RWPE1 (cell line): Measurements from ENCODE around the gene TPPP3.

Source experiments
- CTCF ChIA-PET: fragments of 350-600 bp; sonication (Branson Sonifier 250); formaldehyde crosslinking; extraction: SDS; loops from one replicate; lab custom pipeline; 2021; lab: Yijun Ruan, JAX
- POLR2A ChIA-PET: fragments of 400-600 bp; formaldehyde crosslinking; extraction: SDS; loops from one replicate; lab custom pipeline; 2020; ENCODE audit warnings: antibody characterized with exemption; ENCODE audit not compliant: low non-redundant PET; lab: Yijun Ruan, JAX
- DNase-seq: peaks from one replicate; pipeline ENCODE4 v3.0.0; 2012; ENCODE audit warnings: low spot score
- H3K27ac ChIP-seq: fragments of 450-650 bp; 2 replicates; pipeline ENCODE4 v1.5.1; 2017
- TF ChIP-seq, protein P1 (sequence below): fragments of 450-650 bp; conservative IDR thresholded peaks from 2 replicates; pipeline ENCODE4 v1.5.1; 2017; ENCODE audit warnings: low read depth, mild to moderate bottlenecking

Gene TPPP3

DNA sequence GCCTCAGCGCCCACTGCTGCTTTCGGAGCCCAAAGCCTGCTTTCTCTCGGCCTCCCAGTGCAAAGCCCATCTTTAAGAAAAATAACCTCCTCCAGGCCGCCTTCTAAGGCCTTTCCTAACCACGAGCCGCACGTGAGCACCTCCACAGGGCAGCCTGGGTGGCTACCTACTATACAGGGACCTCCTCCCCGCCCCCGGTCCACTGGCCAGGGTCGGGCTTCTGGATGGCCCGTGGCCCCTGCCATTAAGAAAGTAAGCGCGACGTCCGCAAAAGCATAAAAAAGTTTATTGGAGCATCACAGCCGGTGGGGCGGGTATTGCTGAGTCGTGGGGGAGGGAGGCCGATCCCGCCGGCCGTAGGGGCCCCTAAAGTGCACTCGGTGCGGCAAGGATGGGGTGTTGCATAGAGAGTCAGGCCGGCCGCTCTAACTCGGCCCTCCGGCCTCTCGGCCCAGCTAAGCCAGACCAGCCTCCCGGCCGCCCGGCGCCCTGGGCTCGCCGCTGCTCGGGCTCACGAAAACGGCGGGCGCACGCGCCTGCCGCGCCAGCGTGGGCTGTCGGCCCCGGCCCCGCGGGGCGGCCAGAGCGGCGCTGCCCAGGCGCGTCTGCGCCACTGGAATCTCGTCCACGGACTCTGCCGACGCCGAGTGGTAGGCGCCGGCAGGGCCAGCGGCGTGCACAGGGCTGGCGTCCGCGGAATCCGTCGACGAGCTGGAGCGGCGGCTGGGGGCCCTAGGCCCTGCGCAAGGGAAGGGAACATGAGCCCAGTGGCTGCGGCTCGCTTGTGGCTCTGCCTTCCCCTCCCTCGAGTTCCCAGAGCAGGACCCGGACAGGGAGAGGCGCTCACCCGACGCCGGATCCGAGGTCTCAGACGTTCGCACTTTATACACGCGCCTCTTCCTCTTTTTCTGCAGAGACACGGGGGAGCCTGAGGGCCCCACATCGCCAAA is 1.1 kb upstream of the TPPP3 start:
- ChIA-PET POLR2A (no interaction called here), CTCF (interaction anchor here (0.5 to 1.0 kb wide), 3 partner anchors 11 to 71 kb away, joined by 3 to 4 read pairs (median 3); no protein-coding TSS in a partner anchor)
- no peak overlapping the region for H3K27ac ChIP-seq
- TF ChIP-seq, protein P1, sequence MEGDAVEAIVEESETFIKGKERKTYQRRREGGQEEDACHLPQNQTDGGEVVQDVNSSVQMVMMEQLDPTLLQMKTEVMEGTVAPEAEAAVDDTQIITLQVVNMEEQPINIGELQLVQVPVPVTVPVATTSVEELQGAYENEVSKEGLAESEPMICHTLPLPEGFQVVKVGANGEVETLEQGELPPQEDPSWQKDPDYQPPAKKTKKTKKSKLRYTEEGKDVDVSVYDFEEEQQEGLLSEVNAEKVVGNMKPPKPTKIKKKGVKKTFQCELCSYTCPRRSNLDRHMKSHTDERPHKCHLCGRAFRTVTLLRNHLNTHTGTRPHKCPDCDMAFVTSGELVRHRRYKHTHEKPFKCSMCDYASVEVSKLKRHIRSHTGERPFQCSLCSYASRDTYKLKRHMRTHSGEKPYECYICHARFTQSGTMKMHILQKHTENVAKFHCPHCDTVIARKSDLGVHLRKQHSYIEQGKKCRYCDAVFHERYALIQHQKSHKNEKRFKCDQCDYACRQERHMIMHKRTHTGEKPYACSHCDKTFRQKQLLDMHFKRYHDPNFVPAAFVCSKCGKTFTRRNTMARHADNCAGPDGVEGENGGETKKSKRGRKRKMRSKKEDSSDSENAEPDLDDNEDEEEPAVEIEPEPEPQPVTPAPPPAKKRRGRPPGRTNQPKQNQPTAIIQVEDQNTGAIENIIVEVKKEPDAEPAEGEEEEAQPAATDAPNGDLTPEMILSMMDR = no peak
- no peak for DNase-seq

DNA sequence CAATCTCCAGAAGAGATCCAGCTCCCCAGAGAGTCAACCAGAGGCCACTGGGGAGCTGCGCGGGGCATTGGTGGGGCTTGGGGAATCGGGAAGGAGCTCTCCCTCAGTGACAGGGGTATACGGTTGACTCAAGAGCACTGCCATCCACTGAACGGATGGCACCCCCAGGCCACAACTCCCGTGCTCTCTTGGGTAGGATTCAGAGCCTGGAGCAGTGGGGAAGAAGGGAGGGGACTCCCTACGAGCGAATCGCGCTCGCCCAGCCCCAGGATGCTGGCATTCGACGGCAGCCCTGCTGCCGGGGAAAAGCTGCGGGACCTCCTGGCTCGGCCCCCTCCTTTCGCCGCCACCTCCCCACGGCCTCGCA is 473 bp upstream of the TPPP3 start:
- POLR2A ChIA-PET = no interaction called here
- TF ChIP-seq, protein P1 = no peak
- DNase-seq = no peak

DNA sequence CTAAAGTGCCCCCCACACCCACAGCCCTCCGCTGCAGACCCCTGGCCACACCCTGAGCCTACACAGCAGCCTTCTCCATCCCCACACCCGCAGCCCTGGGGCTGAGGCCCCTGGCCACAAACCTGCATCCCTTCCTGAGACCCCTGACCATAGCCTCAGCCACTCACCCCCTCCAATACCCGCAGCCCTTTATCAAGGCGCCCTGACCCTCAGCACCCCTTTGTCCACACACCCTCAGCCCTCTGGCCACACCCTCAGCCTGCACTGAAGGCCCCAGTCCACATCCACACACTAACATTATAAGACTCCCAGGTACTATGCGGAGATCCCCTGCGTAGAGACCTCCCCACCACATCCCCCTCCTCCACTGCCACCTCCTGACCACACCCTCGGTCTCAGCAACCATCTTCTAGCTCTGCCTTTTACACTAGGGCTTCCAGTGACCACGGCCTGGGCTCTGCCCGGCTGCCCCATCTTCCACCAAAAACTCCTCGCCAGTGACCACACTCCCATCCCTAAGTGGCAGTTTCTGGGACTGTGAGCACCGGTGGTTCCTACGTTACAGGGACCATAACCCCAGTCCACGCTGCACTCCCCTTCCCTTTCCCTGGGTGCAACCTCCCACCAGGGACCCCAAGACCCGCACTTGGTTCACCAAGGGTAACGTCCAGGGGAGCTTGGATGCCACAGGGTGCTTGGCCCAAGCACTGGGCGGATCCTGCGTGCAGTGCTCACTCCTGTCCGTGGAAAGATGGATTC is 818 bp downstream of the TPPP3 start:
- no peak for DNase-seq
- ChIA-PET CTCF (interaction anchor here (0.6 kb wide), 1 partner anchor 49 kb away, joined by 6 read pairs; no protein-coding TSS in a partner anchor), POLR2A (no interaction called here)
- TF ChIP-seq, protein P1 = no peak
- peak overlapping the region; percentile 34; the same call in 1 of the 2 replicates for H3K27ac ChIP-seq

More for the DNA sequence above, 473 bp upstream of the TPPP3 start:
- H3K27ac ChIP-seq = no peak overlapping the region
- CTCF ChIA-PET = interaction anchor here (0.6 to 1.0 kb wide), 3 partner anchors 10 to 148 kb away, joined by 3 to 4 read pairs (median 3); no protein-coding TSS in a partner anchor

DNA sequence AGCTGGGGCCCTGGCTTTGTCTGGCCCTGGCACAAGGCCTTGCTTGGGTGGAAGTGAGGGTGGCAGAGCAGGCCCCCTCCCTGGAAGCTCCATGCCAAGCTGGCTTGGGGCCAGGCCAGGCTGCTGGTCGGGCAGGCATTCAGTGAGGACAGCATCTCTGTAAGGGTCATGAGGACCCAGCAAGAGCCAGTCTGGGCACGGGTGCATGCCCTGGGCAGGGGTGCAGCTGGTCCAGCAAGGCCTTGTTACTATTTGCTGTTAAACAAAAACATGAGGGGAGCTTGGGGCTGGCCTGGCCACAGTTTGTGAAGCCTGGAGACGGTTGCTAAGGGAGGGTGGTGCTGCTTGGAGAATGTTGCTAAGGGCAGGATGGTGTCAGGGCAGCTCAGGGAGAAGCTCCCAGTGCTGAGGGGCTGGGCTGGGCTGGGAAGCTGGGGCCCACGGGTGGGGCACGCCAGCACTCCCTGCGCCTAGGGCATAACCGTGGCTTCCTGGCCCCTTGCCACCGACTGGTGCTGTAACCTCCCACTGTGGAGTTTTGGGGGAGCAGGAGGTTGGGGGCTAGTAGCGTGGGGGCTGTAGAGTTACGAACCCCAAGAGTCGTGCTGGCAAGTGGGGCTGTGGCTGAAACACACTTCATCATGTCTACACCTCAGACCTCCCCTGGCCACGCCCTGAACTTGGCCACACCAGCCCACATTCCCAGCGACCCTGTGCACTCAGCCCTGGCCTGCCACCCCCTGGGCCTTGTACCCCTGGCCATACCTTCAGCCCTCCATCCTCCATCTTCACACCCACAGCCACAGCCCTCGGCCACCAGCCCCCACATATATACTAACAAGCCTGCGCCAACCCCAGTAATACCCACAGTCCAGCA is 1.6 kb downstream of the TPPP3 start:
- ChIA-PET POLR2A (interaction anchor here (0.6 kb wide), 1 partner anchor 98 kb away, joined by 4 read pairs; no protein-coding TSS in a partner anchor), CTCF (no interaction called here)
- TF ChIP-seq, protein P1 = no peak
- DNase-seq = no peak
- peak overlapping the region; percentile 34 for H3K27ac ChIP-seq

DNA sequence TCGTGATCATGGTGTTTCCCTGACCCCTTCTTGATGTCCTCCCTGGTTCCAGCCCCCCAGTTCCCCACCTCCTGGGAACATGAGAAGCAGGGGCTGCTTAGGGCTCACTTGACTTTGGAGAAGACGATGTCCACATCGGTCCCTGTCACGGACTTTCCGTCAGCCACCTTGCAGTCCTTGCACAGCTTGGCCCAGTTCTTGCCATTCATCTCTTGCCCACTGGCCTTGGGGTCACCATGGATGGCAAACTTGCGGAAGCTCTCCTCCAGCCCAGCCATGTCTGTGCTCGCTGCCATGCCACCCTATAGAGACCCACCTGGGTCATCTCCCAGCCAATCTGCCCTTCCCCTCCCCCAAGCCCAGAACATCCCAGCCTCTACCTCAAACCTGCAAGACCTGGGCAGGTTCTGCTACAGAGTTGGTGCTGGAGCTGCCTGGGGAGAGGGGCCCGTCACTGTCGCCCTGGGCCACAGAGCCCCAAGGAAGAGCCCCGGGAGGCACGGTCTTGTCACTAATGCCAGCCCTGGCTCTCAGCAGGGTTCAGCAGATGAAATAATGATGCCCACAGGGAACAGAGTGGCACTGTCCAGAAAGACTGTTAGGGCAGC is 2.4 kb downstream of the TPPP3 start:
- TF ChIP-seq, protein P1 = no peak
- ChIA-PET CTCF (interaction anchor here (0.9 kb wide), 1 partner anchor 38 kb away, joined by 3 read pairs; no protein-coding TSS in a partner anchor), POLR2A (interaction anchor here (0.6 kb wide), 1 partner anchor 98 kb away, joined by 4 read pairs; no protein-coding TSS in a partner anchor)
- no peak for DNase-seq
- H3K27ac ChIP-seq = peak overlapping the region; percentile 34
